ENCODE results near the gene NKD2. TPM values are rescaled to one million over a fixed set of nuclear protein-coding genes. Genes with fewer than 3 reads are reported as not detected.

The NKD2 gene
- polyA plus RNA-seq, 2 of the 4 experiments (the other 2 are of a cell fraction), result 1.2 to 4.2 TPM

DNA sequence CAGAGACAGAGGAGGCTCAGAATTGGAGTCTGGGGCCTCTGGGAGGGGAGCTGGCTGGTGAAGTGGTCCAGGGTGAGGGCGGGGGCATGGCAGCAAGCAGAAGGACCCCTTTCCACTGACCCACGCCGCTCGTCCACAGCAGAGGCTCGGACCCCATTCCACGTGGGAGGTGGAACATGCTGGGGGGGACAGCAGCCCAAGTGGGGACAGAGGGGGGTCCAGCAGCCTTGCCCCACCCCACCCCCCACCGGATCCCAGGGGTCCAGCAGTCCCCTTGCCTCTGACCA lies 25.4 kb upstream of the NKD2 start:
- ChIA-PET POLR2A (no interaction called here), CTCF (interaction anchor here (0.7 to 2.5 kb wide), 12 partner anchors 8 to 158 kb away, joined by 3 to 20 read pairs (median 4); no protein-coding TSS in a partner anchor)
- no peak overlapping the region for H3K27ac ChIP-seq
- no peak for DNase-seq (ENCODE audit: low read depth in 1 of 2, low spot score in 1 of 2)
- H3K4me3 ChIP-seq, result no peak overlapping the region
- no peak for FAIRE-seq
- no peaks in the 10 kb centered on the region for H3K4me1 ChIP-seq
- WGBS (ENCODE audit: missing lambda C conversion rate), result 62% methylated on average over 7 of the region's 7 CpGs
- H3K9me3 ChIP-seq, result peaks cover 20% of the 10 kb centered on the region
- no peak for ATAC-seq
- no peak for TF ChIP-seq NFE2L2 (conservative IDR thresholded peaks at IDR 0.05; ENCODE audit: low read length)
- TF ChIP-seq, protein P1, sequence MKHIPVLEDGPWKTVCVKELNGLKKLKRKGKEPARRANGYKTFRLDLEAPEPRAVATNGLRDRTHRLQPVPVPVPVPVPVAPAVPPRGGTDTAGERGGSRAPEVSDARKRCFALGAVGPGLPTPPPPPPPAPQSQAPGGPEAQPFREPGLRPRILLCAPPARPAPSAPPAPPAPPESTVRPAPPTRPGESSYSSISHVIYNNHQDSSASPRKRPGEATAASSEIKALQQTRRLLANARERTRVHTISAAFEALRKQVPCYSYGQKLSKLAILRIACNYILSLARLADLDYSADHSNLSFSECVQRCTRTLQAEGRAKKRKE (CRISPR knock-in tag; IDR thresholded peaks at IDR 0.05; ENCODE audit: low read depth), result no peak
- TF ChIP-seq RFX5 (IDR thresholded peaks at IDR 0.05), result no peak
- TF ChIP-seq CHD2 (IDR thresholded peaks at IDR 0.05; ENCODE audit: low read length, partially characterized antibody), result no peak
- TF ChIP-seq, protein P2, sequence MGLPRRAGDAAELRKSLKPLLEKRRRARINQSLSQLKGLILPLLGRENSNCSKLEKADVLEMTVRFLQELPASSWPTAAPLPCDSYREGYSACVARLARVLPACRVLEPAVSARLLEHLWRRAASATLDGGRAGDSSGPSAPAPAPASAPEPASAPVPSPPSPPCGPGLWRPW (IDR thresholded peaks at IDR 0.05), result no peak
- TF ChIP-seq, protein P3, sequence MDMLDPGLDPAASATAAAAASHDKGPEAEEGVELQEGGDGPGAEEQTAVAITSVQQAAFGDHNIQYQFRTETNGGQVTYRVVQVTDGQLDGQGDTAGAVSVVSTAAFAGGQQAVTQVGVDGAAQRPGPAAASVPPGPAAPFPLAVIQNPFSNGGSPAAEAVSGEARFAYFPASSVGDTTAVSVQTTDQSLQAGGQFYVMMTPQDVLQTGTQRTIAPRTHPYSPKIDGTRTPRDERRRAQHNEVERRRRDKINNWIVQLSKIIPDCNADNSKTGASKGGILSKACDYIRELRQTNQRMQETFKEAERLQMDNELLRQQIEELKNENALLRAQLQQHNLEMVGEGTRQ (IDR thresholded peaks at IDR 0.05), result no peak
- TF ChIP-seq SMC3 (IDR thresholded peaks at IDR 0.05), result no peak
- no peak for TF ChIP-seq HOXB13 (CRISPR knock-in tag; IDR thresholded peaks at IDR 0.05; ENCODE audit: low read depth)
- no peak for TF ChIP-seq PHF8 (IDR thresholded peaks at IDR 0.05; ENCODE audit: borderline replicate concordance, low read depth)
- no peak overlapping the region for H3K4me2 ChIP-seq

DNA sequence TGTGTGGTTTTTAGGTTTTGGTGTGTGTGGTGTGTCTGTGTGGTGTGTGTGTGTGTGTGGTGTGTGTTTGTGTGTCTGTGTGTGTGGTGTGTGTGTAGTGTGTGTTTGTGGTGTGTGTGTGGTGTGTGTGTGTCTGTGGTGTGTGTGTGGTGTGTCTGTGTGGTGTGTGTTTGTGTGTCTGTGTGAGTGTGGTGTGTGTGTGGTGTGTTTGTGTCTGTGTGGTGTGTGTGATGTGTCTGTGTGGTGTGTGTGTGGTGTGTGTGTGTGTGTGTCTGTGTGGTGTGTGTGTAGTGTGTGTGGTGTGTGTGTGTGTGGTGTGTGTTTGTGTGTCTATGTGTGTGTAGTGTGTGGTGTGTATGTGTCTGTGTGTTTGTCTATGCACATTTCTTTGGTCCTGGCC lies 25.0 kb upstream of the NKD2 start:
- Histone ChIP-seq H3K4me1 (no peaks in the 10 kb centered on the region), H3K4me2 (no peak overlapping the region), H3K9me3 (peaks cover 24% of the 10 kb centered on the region), H3K4me3 (no peak overlapping the region), H3K27ac (no peak overlapping the region)
- no peak for TF ChIP-seq NPAS2 (CRISPR knock-in tag; IDR thresholded peaks at IDR 0.05; ENCODE audit: borderline replicate concordance)
- TF ChIP-seq, protein P2 (IDR thresholded peaks at IDR 0.05), result no peak
- no peak for TF ChIP-seq EP300 (IDR thresholded peaks at IDR 0.05)
- no peak for TF ChIP-seq NFE2L2 (conservative IDR thresholded peaks at IDR 0.05; ENCODE audit: low read length)
- TF ChIP-seq, protein P4, sequence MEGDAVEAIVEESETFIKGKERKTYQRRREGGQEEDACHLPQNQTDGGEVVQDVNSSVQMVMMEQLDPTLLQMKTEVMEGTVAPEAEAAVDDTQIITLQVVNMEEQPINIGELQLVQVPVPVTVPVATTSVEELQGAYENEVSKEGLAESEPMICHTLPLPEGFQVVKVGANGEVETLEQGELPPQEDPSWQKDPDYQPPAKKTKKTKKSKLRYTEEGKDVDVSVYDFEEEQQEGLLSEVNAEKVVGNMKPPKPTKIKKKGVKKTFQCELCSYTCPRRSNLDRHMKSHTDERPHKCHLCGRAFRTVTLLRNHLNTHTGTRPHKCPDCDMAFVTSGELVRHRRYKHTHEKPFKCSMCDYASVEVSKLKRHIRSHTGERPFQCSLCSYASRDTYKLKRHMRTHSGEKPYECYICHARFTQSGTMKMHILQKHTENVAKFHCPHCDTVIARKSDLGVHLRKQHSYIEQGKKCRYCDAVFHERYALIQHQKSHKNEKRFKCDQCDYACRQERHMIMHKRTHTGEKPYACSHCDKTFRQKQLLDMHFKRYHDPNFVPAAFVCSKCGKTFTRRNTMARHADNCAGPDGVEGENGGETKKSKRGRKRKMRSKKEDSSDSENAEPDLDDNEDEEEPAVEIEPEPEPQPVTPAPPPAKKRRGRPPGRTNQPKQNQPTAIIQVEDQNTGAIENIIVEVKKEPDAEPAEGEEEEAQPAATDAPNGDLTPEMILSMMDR (IDR thresholded peaks at IDR 0.05), result no peak
- no peak for TF ChIP-seq FOSB (CRISPR knock-in tag; IDR thresholded peaks at IDR 0.05)
- TF ChIP-seq, protein P3 (IDR thresholded peaks at IDR 0.05), result no peak
- TF ChIP-seq, protein P5, sequence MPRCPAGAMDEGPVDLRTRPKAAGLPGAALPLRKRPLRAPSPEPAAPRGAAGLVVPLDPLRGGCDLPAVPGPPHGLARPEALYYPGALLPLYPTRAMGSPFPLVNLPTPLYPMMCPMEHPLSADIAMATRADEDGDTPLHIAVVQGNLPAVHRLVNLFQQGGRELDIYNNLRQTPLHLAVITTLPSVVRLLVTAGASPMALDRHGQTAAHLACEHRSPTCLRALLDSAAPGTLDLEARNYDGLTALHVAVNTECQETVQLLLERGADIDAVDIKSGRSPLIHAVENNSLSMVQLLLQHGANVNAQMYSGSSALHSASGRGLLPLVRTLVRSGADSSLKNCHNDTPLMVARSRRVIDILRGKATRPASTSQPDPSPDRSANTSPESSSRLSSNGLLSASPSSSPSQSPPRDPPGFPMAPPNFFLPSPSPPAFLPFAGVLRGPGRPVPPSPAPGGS (IDR thresholded peaks at IDR 0.05), result no peak
- no peak for TF ChIP-seq CHD4 (IDR thresholded peaks at IDR 0.05; ENCODE audit: borderline replicate concordance)
- no peak for DNase-seq (ENCODE audit: low read depth in 1 of 2, low spot score in 1 of 2)
- no peak for FAIRE-seq
- no peak for ATAC-seq
- ChIA-PET POLR2A (no interaction called here), CTCF (interaction anchor here (1.0 to 2.5 kb wide), 10 partner anchors 7 to 184 kb away, joined by 3 to 20 read pairs (median 4); no protein-coding TSS in a partner anchor)

DNA sequence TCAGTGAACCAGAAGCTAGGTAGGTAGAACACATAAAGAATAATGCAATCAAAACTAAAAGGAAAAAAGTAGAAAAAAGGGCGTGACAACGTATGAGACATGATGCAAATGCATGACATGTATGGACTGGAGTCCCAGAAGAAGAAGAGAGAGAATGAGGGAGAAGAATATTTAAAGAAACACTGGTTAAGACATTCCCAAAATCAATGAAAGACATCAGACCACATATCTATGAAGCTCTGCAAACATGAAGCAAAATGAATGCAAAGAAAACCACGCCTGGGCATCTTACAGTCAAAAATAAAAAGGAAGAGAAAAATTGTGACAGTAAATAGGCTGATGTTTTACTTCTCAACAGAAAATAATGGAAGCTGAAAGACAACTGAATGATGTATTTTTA lies 23.8 kb upstream of the NKD2 start:
- TF ChIP-seq HEYL (CRISPR knock-in tag; IDR thresholded peaks at IDR 0.05), result no peak
- no peak for TF ChIP-seq ZFP36 (IDR thresholded peaks at IDR 0.05; ENCODE audit: borderline replicate concordance, partially characterized antibody)
- no peak for TF ChIP-seq EHMT2 (IDR thresholded peaks at IDR 0.05; ENCODE audit: low read depth)
- 41% methylated on average over 3 of the region's 3 CpGs for WGBS (ENCODE audit: missing lambda C conversion rate)
- Histone ChIP-seq H3K9me3 (peaks cover 26% of the 10 kb centered on the region), H3K4me1 (no peaks in the 10 kb centered on the region), H3K27ac (no peak overlapping the region), H3K4me2 (no peak overlapping the region), H3K4me3 (no peak overlapping the region)
- ChIA-PET CTCF (interaction anchor here (0.7 to 2.2 kb wide), 5 partner anchors 11 to 660 kb away, joined by 3 to 9 read pairs (median 3); no protein-coding TSS in a partner anchor), POLR2A (no interaction called here)
- DNase-seq (ENCODE audit: low read depth in 1 of 2, low spot score in 1 of 2) (no peak), ATAC-seq (no peak), FAIRE-seq (no peak)

All from A549 (cell line).